Subcutaneous abdominal adipose tissue (tissue), 5 donors: ENCODE measurements around the gene CFAP97.
"Not testable (repeated sequence)": the region's sequence is repeated elsewhere in the genome, so short reads cannot be mapped to it uniquely, and the experiment has no call there.

Source experiments
- H3K27ac ChIP-seq: one replicate; pipeline ENCODE4 v1.7.0; 2013; ENCODE audit warnings: low read depth, mild to moderate bottlenecking, inconsistent platforms, low read length, moderate library complexity
- H3K27me3 ChIP-seq, 5 donors: one replicate each; pipeline ENCODE4 v1.7.0; 2013; ENCODE audit warnings: low read length in 5 of 5, inconsistent platforms in 1 of 5; ENCODE audit not compliant: control insufficient read depth in 5 of 5, insufficient read depth in 4 of 5
- H3K36me3 ChIP-seq, 5 donors: one replicate each; pipeline ENCODE4 v1.7.0; 2013; ENCODE audit warnings: low read length in 5 of 5; ENCODE audit not compliant: control insufficient read depth in 5 of 5, insufficient read depth in 5 of 5
- H3K4me1 ChIP-seq, 5 donors: one replicate each; pipeline ENCODE4 v1.7.0; 2013; ENCODE audit warnings: low read length in 5 of 5, mild to moderate bottlenecking in 3 of 5, moderate library complexity in 1 of 5; ENCODE audit not compliant: control insufficient read depth in 5 of 5, insufficient read depth in 5 of 5
- H3K4me3 ChIP-seq, 5 donors: one replicate each; pipeline ENCODE4 v1.7.0; 2013; ENCODE audit warnings: low read length in 5 of 5, low read depth in 1 of 5
- H3K9ac ChIP-seq, 5 donors: one replicate each; pipeline ENCODE4 v1.7.0; 2013; ENCODE audit warnings: low read length in 5 of 5, mild to moderate bottlenecking in 4 of 5, moderate library complexity in 3 of 5
- H3K9me3 ChIP-seq, 5 donors: one replicate each; pipeline ENCODE4 v1.7.0; 2013; ENCODE audit warnings: low read length in 5 of 5; ENCODE audit not compliant: control insufficient read depth in 5 of 5
- donor health status: healthy.
- donor health status: healthy.
- donor health status: healthy.
- donor health status: healthy.
- donor health status: healthy.

Gene CFAP97

DNA sequence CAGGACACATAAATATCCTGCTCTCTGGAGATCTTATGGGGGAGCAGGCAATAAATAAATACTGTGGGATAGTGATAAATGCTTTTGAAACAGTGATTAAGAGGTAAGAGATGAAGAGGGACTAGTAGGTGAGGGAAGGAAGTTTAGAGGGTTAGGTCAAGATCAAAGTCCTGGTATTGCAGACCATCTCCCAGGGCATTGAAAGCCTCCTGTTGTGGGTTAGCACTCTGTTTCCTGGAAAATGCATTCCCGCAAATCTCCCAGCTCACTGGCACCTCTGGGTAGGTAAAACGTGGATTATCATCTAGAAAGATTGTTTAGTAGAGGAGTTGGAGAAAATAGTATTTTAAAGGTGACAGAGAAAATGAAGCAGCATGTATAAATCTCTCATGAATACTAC is 7.8 kb upstream of the CFAP97 start:
- Histone ChIP-seq H3K4me3 (no peak overlapping the region), H3K9ac (no peak overlapping the region), H3K36me3 (no peaks in the 10 kb centered on the region), H3K27ac (no peak overlapping the region), H3K9me3 (no peaks in the 10 kb centered on the region), H3K4me1 (peaks cover 5 to 20% (median 17%) of the 10 kb centered on the region in 5 donors), H3K27me3 (peaks cover 0 to 3% (median 0%) of the 10 kb centered on the region in 5 donors)

DNA sequence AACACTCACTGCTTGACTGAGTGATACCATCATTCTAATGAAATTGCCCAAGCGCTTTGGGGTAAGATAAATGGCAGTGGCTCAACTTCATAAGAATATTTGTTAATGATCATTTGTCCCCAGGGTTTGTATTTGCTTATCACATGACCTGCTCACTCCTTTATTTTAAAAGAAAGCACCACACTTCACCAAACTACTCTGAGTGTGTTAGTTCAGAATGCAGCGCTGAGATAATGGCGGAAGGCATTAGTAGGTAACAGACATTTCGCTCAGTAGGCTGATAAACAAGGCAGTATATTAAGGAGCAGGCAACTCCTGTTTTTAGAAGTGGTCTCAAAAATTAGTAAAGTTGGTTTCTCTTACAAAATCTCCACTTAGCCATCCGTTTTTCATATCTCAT is 7.2 kb upstream of the CFAP97 start:
- H3K4me1 ChIP-seq = peaks cover 5 to 20% (median 17%) of the 10 kb centered on the region in 5 donors
- peak overlapping the region; percentile 81 to 96 (median 88) for H3K4me3 ChIP-seq
- H3K27me3 ChIP-seq = peaks cover 0 to 3% (median 0%) of the 10 kb centered on the region in 5 donors
- peak overlapping the region; percentile 51 for H3K27ac ChIP-seq
- no peaks in the 10 kb centered on the region for H3K36me3 ChIP-seq
- H3K9me3 ChIP-seq = no peaks in the 10 kb centered on the region
- peak overlapping the region in 4 of 5 donors; percentile 43 to 83 (median 66) for H3K9ac ChIP-seq

DNA sequence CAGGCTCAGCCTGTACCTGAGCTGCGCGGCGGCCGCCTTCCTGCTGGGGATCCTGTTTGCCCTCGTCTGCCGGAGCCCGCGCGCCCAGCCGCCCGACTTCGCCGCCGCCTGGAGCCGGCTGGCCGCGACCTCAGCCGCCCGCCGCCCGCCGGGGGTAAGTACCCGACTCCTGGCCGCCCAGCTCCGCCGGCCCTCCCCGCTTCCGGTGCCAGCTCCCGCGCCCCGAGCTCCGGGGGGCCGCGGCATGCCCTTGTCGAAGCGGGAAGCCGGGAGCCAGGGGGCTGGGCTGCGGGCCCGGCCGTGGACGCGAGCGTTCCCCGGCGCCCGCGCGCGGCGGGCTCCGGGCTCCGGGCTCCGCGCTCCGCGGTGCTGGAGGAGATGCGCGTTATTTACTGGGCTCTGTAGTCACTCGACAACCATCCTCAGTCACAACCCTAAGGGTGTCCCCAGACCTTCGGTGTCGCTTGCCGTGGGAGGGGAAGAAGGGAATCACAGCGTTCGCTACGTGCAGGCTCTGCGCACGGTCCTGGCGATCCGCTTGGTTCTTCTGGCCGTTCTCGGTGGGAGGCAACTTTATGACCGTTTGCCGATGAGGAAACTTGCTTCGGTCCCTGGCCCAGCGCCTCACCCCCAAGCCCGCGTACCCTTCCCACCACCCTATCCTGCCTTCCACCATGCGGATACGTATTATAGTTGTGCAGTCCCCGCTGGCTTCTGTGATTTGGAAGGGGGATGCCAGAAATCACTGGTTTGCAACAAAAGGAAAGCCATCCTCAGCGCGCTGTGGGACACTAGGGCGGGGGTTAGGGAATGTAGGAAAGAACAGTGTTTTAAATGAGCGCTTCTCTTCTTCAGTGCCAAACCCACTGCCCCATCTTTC is 6.5 kb upstream of the CFAP97 start:
- Histone ChIP-seq H3K27ac (peak overlapping the region; percentile 51), H3K9ac (peak overlapping the region; percentile 43 to 83 (median 58)), H3K4me3 (peak overlapping the region; percentile 81 to 96 (median 88)), H3K36me3 (no peaks in the 10 kb centered on the region), H3K27me3 (peaks cover 0 to 3% (median 0%) of the 10 kb centered on the region in 5 donors), H3K9me3 (no peaks in the 10 kb centered on the region), H3K4me1 (peaks cover 5 to 20% (median 17%) of the 10 kb centered on the region in 5 donors)

DNA sequence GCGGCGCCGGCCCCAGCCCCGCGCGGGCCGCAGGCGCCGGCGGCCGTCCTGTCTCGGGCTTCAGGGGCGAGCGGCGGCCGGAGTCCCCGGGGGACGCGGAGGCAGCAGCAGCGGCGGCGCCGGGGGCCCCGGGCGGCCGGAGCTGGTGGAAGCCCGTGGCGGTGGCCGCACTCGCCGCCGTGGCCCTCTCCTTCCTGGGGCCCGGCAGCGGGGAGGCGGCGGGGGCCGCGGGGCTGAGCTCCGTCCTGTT is 6.0 kb upstream of the CFAP97 start:
- H3K27me3 ChIP-seq, H3K9me3 ChIP-seq, H3K27ac ChIP-seq, H3K36me3 ChIP-seq: not testable (repeated sequence)
- Histone ChIP-seq H3K4me3 (peak overlapping the region in 4 of 5 donors; percentile 83 to 96 (median 92)), H3K9ac (peak overlapping the region in 1 of 5 donors; percentile 79), H3K4me1 (peaks cover 5 to 21% (median 19%) of the 10 kb centered on the region in 5 donors)

DNA sequence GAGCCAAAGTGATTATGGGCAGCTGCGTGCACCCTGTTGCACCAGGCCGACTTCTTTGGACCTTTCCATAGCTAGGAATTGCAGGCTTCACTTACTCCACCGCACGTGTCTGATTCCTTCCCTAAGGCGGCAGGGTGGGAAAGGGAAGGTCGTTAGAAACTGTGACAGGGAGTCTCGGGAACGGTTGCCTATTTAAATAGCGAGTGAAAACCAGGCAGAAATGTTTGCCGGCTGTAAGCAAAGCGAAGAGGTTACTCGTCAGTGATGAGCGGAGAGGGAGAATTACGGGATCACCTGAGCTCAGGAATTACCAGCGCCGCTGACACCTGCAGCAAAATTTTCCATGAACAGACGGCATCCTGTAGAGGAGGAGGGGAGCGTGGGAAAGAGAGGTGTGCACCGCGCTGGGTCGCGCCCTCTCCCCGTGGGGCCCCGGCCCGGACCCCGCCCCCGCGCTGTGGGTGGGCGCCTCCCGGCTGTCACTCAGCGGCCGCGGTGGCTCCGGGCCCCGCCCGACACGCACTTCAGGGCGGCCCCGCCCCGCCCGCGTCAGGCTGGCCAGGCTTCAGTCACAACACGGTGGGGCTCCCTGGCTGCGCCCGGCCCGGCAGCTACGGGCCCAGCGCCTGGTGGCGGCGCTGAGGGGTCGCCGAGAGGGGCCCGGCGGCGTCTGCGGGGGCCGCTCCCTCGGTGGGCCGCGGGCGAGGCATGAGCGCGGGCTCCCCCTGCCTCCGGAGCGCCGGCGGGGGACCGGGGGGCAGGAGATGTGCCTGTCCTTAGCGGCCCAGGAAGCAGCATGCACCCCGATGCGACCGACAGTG is 5.4 kb upstream of the CFAP97 start, which contains the start of gene SNX25:
Gene SNX25, plus strand, starts transcription at position 568 of the 821 bp plus-strand sequence. Its CDS starts 229 bp downstream, at position 797.
- H3K9me3 ChIP-seq = no peaks in the 10 kb centered on the region
- peak within 1 kb of the TSS; percentile 52 to 83 (median 68) for H3K9ac ChIP-seq

DNA sequence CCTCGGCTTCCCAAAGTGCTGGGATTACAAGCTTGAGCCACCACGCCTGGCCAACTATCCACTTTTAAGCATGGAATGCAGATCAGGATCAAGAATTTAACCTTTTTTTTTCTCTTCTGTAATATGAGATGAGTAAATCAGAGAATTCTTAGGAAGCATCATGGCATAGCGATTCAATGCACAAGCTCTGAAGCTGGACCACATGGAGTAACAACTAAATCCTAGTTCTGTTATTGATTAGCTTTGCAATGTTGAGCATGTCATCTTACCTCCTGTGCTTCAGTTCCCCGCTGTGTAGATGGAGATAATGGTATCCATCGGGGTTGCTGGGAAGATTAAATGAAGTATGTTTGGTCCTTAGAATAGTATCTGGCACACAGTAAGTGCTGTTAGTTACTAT is 3.7 kb upstream of the CFAP97 start:
- Histone ChIP-seq H3K27ac (no peak overlapping the region), H3K9ac (no peak overlapping the region), H3K9me3 (no peaks in the 10 kb centered on the region), H3K36me3 (no peaks in the 10 kb centered on the region), H3K27me3 (peaks cover 0 to 3% (median 0%) of the 10 kb centered on the region in 5 donors), H3K4me3 (no peak overlapping the region), H3K4me1 (peaks cover 7 to 39% (median 36%) of the 10 kb centered on the region in 5 donors)

More for the DNA sequence above, 5.4 kb upstream of the CFAP97 start, which contains the start of gene SNX25:
- Histone ChIP-seq H3K27ac (peak within 1 kb of the TSS; percentile 51), H3K27me3 (peaks cover 0 to 3% (median 0%) of the 10 kb centered on the region in 5 donors), H3K36me3 (no peaks in the 10 kb centered on the region), H3K4me1 (peaks cover 7 to 26% (median 24%) of the 10 kb centered on the region in 5 donors), H3K4me3 (peak within 1 kb of the TSS; percentile 81 to 96 (median 88))

DNA sequence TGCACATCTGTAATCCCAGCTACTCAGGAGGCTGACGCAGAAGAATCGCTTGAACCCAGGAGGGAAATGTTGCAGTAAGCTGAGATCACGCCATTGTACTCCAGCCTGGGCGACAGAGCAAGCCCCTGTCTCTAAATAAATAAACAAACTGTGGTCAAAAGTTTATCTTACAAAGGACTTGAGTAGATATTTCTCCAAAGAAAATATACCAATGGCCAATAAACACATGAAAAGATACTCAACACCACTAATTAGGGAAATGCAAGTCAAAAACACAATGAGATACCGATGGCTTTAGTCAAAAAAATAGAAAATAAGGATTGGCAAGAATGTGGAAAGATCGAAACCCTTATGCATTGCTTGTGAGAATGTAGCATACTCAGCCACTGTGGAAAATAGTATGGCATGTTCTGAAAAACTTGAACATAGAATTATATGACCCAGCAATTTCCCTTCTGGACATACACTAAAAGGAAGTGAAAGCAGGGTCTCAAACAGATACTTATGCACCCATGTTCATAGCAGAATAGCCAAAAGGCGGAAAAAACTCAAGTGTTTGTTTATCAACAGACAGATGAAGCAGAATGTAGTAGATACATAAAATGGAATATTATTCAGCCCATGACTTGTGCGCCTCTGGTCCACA is 2.0 kb upstream of the CFAP97 start:
- Histone ChIP-seq H3K4me3 (no peak overlapping the region), H3K27me3 (peaks cover 0 to 3% (median 0%) of the 10 kb centered on the region in 5 donors), H3K27ac (no peak overlapping the region), H3K9me3 (no peaks in the 10 kb centered on the region), H3K4me1 (peaks cover 7 to 40% (median 35%) of the 10 kb centered on the region in 5 donors), H3K9ac (no peak overlapping the region), H3K36me3 (no peaks in the 10 kb centered on the region)

DNA sequence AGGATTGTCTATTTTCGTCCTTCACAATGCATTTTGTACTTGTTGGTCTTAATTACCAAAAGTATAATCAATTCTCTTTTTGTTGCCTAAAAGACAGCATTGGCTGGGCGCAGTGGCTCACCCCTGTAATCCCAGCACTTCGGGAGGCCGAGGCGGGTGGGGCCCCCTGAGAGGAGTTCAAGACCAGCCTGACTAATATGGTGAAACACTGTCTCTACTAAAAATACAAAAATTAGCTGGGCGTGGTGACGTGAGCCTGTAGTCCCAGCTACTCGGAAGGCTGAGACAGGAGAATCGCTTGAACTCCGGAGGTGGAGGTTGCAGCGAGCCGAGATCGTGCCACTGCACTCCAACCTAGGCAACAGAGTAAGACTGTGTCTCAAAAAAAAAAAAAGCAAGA is 1.3 kb upstream of the CFAP97 start:
- H3K9ac ChIP-seq, H3K27ac ChIP-seq, H3K36me3 ChIP-seq, H3K27me3 ChIP-seq, H3K4me3 ChIP-seq, H3K9me3 ChIP-seq: not testable (repeated sequence)
- H3K4me1 ChIP-seq = peaks cover 7 to 34% (median 29%) of the 10 kb centered on the region in 5 donors

DNA sequence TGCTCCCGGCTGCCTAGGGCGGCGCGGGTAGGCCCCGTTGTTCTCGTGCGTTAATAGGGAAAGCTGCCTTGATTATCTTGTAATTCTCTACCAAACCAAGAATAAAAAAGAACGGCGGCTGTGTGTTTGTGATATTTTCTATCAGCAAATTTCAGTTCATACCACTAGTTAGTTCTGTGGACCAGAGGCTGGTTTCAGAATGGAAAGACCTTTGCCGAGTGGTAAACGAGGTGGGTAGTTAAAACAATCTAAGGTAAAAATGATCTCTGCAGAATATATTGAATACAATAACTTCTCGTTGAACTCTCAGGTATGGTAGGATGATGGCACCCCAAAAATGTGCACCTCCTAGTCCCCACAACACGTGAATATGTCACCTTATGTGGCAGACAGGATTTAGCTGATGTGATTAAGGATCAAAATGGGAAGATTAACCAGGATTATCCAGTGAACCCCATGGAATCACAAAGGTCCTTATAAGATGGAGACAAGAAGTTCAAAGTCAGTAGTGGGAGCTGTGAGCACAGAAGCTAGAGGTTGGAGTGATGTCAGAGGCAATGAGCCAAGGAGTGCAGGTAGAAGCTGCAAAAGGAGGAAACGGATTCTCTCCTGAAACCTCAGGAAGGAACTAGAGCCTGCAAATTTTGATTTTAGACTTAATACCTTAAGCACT is 574 bp upstream of the CFAP97 start:
- H3K9ac ChIP-seq = peak overlapping the region; percentile 5 to 73 (median 67)
- H3K27ac ChIP-seq = peak overlapping the region; percentile 81

More for the DNA sequence above, 574 bp upstream of the CFAP97 start:
- peaks cover 0 to 2% (median 0%) of the 10 kb centered on the region in 5 donors for H3K36me3 ChIP-seq
- H3K4me3 ChIP-seq = peak overlapping the region; percentile 64 to 77 (median 71)
- peaks cover 0 to 3% (median 0%) of the 10 kb centered on the region in 5 donors for H3K27me3 ChIP-seq
- H3K9me3 ChIP-seq = no peaks in the 10 kb centered on the region
- peaks cover 7 to 34% (median 29%) of the 10 kb centered on the region in 5 donors for H3K4me1 ChIP-seq
